ENCODE data around the gene ARHGEF11. TPM values are rescaled to one million over a fixed set of nuclear protein-coding genes. Genes with fewer than 3 reads are reported as not detected.

Gene ARHGEF11
- total and polyA plus RNA-seq, 2 of the 4 experiments (the other 2 are of a cell fraction): 16.8 to 17.2 TPM

DNA sequence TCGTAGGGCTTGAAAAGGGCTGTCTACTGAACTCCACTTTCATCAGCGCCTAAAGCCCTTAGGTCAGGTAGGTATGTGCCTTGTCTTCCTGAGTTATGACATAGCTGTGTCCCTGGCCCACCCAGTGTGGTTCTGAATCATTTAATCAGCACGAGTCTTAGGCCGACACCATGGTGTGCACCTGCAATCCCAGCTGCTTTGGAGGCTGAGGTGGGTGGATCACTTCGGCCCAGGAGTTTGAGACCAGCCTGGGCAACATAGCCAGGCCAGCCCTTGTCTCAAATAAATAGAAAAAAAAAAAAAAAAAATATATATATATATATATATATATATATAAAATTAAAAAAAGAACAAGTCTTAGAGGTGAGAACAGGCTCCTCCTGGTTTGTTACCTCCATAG is 109.4 kb downstream of the ARHGEF11 start:
- no peak overlapping the region for H3K18ac ChIP-seq (ENCODE audit: low read depth, low read length)
- CTCF ChIA-PET: no interaction called here
- H4K91ac ChIP-seq (ENCODE audit: insufficient read depth, low read depth, low read length): no peak overlapping the region
- H3K4me3 ChIP-seq (ENCODE audit: insufficient read depth, low read depth, low read length): no peak overlapping the region
- BruUV-seq (replicated peaks): no TSS peak
- H2BK120ac ChIP-seq (ENCODE audit: low read depth, low read length): no peak overlapping the region
- H2AK5ac ChIP-seq (ENCODE audit: low read depth, low read length): no peak overlapping the region
- H4K20me1 ChIP-seq (ENCODE audit: insufficient read depth, low read length): no peaks in the 10 kb centered on the region; the same call in 1 of the 2 replicates
- in situ Hi-C loops (cut with MboI; ENCODE audit: low sequenced_read_pairs): no loop called here
- POLR2A ChIA-PET (ENCODE audit: unreplicated experiment): no interaction called here
- H2BK5ac ChIP-seq (ENCODE audit: low read depth, low read length, poor library complexity, severe bottlenecking): no peak overlapping the region
- WGBS, 2 experiments (ENCODE audit: extremely low coverage in 2 of 2, insufficient read length in 1 of 2): no CpG with 5 or more reads among the region's 5 CpGs
- dilution Hi-C loops (cut with HindIII; ENCODE audit: low sequenced_read_pairs, unreplicated experiment): no loop called here
- no peak overlapping the region for H3K4ac ChIP-seq (ENCODE audit: low read depth, low read length)
- no peaks in the 10 kb centered on the region for H3K79me1 ChIP-seq (ENCODE audit: low read depth in 1 of 2, low read length in 2 of 2)
- no peak overlapping the region for H2AK9ac ChIP-seq (replicated peaks; ENCODE audit: low read depth, low read length, poor library complexity)
- peaks cover 51% of the 10 kb centered on the region for H3K36me3 ChIP-seq (ENCODE audit: control insufficient read depth, insufficient read depth, low read length)
- H3K27me3 ChIP-seq (ENCODE audit: control insufficient read depth, insufficient read depth, low read length): no peaks in the 10 kb centered on the region
- no peaks in the 10 kb centered on the region; the same call in 1 of the 2 replicates for H3K9me1 ChIP-seq (ENCODE audit: insufficient read depth, low read length)
- no peak overlapping the region for H2AFZ ChIP-seq (replicated peaks; ENCODE audit: low read length, poor library complexity)
- H3K23ac ChIP-seq (ENCODE audit: low read depth, low read length): no peak overlapping the region
- no peaks in the 10 kb centered on the region for H3K4me1 ChIP-seq (ENCODE audit: control insufficient read depth, insufficient read depth, low read length)
- no peak overlapping the region for H3K27ac ChIP-seq (ENCODE audit: insufficient read depth, low read length)
- no peak for ATAC-seq (ENCODE audit: low read depth)
- H2BK20ac ChIP-seq (ENCODE audit: low read depth, low read length): no peak overlapping the region
- no peak overlapping the region for H4K5ac ChIP-seq (ENCODE audit: low read depth, low read length)
- H4K8ac ChIP-seq (ENCODE audit: low read depth in 2 of 2, low read length in 2 of 2): no peak overlapping the region
- TF ChIP-seq RFX5 (IDR thresholded peaks at IDR 0.05; ENCODE audit: low read depth, low read length) (no peak), RAD21 (IDR thresholded peaks at IDR 0.05; ENCODE audit: low read length) (no peak), RCOR1 (IDR thresholded peaks at IDR 0.05; ENCODE audit: insufficient replicate concordance, low read length) (no peak), FOS (IDR thresholded peaks at IDR 0.05; ENCODE audit: low read depth, low read length) (no peak), SMC3 (IDR thresholded peaks at IDR 0.05; ENCODE audit: low read depth, low read length) (no peak)
- TF ChIP-seq, protein P1, sequence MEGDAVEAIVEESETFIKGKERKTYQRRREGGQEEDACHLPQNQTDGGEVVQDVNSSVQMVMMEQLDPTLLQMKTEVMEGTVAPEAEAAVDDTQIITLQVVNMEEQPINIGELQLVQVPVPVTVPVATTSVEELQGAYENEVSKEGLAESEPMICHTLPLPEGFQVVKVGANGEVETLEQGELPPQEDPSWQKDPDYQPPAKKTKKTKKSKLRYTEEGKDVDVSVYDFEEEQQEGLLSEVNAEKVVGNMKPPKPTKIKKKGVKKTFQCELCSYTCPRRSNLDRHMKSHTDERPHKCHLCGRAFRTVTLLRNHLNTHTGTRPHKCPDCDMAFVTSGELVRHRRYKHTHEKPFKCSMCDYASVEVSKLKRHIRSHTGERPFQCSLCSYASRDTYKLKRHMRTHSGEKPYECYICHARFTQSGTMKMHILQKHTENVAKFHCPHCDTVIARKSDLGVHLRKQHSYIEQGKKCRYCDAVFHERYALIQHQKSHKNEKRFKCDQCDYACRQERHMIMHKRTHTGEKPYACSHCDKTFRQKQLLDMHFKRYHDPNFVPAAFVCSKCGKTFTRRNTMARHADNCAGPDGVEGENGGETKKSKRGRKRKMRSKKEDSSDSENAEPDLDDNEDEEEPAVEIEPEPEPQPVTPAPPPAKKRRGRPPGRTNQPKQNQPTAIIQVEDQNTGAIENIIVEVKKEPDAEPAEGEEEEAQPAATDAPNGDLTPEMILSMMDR (conservative IDR thresholded peaks at IDR 0.05; ENCODE audit: low read depth, low read length): no peak
- intact Hi-C loops (cut with micrococcal nuclease): no loop called here
- no peak overlapping the region for H3K9ac ChIP-seq (ENCODE audit: low read depth, low read length)
- no peak overlapping the region for H3K4me2 ChIP-seq (ENCODE audit: low read depth, low read length)
- H3K14ac ChIP-seq (replicated peaks; ENCODE audit: low read depth, low read length): no peak overlapping the region
- DNase-seq: no peak
- no peaks in the 10 kb centered on the region for H3K9me3 ChIP-seq (ENCODE audit: control insufficient read depth, insufficient read depth, low read length)
- no peak overlapping the region for H3K56ac ChIP-seq (ENCODE audit: extremely low read depth, insufficient read depth, low read length)
- no peak overlapping the region for H2BK15ac ChIP-seq (ENCODE audit: low read depth, low read length)

Data from IMR-90 (cell line).